ENCODE measurements around the gene BANF1.

BANF1 gene

DNA sequence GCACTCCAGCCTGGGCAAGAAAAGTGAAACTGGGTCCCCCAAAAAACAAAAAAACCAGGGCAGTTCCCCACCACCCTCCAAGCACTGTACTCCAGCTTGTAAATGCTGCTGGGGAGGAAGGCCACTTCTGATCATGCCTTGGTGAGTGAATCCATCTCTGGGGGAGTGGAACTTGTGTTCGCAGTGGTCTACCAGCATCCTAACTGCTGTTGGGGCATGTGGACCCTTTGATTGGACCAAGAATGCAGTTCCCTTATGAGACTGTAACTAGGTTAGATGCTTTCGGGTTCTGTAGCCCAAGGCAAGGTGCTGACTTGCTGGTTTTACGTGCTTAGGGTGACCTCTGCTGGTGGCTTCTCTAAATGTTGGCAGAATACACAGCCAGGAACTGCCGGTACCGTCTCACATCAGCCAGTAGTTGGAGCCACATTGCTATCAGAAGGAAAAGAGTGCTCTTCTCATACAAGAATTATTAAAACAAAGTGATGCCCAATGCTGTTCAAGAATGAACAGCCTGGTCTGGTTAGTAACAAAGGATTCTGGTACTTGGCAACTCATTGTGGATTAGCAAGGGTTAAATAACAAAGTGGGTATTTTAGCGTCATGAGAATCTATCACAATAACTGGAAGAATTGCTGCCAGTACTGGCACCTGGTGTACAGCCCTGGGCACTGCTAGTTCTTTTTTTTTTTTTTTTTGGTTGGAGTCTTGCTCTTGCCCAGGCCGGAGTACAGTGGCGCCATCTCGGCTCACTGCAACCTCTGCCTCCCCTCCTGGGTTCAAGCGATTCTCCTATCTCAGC, 13.3 kb upstream of the BANF1 start:
- TF ChIP-seq, protein P1, sequence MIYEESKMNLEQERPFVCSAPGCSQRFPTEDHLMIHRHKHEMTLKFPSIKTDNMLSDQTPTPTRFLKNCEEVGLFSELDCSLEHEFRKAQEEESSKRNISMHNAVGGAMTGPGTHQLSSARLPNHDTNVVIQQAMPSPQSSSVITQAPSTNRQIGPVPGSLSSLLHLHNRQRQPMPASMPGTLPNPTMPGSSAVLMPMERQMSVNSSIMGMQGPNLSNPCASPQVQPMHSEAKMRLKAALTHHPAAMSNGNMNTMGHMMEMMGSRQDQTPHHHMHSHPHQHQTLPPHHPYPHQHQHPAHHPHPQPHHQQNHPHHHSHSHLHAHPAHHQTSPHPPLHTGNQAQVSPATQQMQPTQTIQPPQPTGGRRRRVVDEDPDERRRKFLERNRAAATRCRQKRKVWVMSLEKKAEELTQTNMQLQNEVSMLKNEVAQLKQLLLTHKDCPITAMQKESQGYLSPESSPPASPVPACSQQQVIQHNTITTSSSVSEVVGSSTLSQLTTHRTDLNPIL (CRISPR knock-in tag; IDR thresholded peaks at IDR 0.05; ENCODE audit: low read depth), result no peak
- TF ChIP-seq ZNF8 (CRISPR knock-in tag; IDR thresholded peaks at IDR 0.05), result no peak
- TF ChIP-seq, protein P2, sequence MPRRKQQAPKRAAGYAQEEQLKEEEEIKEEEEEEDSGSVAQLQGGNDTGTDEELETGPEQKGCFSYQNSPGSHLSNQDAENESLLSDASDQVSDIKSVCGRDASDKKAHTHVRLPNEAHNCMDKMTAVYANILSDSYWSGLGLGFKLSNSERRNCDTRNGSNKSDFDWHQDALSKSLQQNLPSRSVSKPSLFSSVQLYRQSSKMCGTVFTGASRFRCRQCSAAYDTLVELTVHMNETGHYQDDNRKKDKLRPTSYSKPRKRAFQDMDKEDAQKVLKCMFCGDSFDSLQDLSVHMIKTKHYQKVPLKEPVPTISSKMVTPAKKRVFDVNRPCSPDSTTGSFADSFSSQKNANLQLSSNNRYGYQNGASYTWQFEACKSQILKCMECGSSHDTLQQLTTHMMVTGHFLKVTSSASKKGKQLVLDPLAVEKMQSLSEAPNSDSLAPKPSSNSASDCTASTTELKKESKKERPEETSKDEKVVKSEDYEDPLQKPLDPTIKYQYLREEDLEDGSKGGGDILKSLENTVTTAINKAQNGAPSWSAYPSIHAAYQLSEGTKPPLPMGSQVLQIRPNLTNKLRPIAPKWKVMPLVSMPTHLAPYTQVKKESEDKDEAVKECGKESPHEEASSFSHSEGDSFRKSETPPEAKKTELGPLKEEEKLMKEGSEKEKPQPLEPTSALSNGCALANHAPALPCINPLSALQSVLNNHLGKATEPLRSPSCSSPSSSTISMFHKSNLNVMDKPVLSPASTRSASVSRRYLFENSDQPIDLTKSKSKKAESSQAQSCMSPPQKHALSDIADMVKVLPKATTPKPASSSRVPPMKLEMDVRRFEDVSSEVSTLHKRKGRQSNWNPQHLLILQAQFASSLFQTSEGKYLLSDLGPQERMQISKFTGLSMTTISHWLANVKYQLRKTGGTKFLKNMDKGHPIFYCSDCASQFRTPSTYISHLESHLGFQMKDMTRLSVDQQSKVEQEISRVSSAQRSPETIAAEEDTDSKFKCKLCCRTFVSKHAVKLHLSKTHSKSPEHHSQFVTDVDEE (CRISPR knock-in tag; IDR thresholded peaks at IDR 0.05), result no peak
- TF ChIP-seq PPARA (CRISPR knock-in tag; IDR thresholded peaks at IDR 0.05; ENCODE audit: borderline replicate concordance), result no peak
- peak; percentile 99 for ATAC-seq

DNA sequence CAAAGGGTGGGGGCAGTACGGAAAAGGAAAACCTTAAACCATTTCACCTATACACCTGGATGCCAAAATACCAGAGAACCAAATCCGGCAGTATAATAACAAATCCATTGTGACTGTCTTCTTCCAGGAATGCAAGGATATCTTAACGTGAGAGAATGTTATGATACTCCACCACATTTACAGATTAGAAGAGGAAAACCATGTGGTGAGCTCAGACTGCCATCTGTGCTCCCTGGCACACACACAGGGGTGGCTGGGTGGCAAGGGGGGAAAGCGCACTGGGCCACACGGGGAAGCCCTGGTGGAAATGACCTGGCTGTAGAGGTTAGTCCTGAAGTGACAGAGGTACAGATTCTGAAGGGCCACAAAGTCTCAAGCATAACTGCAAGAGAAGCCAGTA, 10.2 kb upstream of the BANF1 start:
- TF ChIP-seq ZFP3 (CRISPR knock-in tag; IDR thresholded peaks at IDR 0.05) (no peak), BACH2 (CRISPR knock-in tag; IDR thresholded peaks at IDR 0.05; ENCODE audit: borderline replicate concordance) (no peak), CSDC2 (CRISPR knock-in tag; IDR thresholded peaks at IDR 0.05) (no peak), ARNTL (CRISPR knock-in tag; IDR thresholded peaks at IDR 0.05; ENCODE audit: borderline replicate concordance, low read depth) (no peak)
- no peak for ATAC-seq

DNA sequence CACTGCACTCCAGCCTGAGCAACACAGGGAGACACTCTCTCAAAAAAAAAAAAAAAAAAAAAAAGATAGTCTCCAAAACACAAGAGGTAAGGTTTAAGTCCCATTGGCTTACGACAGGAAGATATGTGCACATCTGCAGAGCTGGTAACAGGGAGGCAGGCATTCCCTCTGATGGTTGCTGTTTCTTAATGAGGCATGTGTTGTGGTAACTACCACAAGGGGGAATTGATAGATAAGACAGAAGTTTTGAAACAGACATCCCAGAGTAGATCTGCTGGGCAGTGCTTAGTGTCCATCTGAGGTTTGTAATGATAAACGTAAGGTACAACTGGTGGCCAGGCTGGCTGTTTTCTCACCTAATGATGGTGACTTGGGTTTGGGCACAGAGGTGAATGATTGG, 5.0 kb upstream of the BANF1 start:
- ATAC-seq, result no peak
- TF ChIP-seq BACH2 (CRISPR knock-in tag; IDR thresholded peaks at IDR 0.05; ENCODE audit: borderline replicate concordance) (no peak), SNAI2 (CRISPR knock-in tag; IDR thresholded peaks at IDR 0.05) (no peak)

DNA sequence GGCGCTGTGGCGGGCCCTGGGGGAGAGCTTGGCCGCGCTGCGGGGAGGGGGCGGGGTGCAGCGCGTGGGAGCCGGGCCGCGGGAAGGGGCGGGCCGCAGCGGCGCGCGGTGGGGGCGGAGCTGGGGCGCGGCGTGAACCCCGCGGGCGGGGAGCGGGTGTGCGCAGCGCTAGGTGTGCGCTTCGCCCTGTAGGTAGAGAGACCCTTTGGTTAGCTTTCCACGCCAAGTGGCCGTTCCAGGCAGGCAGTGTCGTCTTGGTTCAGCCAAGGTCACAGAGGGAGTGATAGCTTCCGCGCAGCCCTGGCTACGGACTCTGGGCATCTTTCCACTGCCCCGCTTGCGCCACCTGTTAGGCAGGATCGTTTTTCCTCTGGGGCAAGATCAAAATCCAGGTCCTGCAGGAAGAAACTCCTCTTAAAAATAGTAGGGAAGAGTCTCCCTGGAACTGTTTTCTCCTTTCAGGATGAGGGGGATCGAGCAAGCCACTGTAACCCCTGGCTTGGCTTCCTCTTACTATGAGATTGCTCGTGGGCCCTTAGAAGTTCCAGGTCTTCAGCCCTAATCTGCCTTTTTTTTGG, 434 bp downstream of the BANF1 start:
- peak; percentile 69 for ATAC-seq
- TF ChIP-seq TCF4 (CRISPR knock-in tag; IDR thresholded peaks at IDR 0.05; ENCODE audit: borderline replicate concordance), result no peak
- TF ChIP-seq GLIS3 (CRISPR knock-in tag; IDR thresholded peaks at IDR 0.05), result no peak
- no peak for TF ChIP-seq RARB (CRISPR knock-in tag; IDR thresholded peaks at IDR 0.05)
- TF ChIP-seq, protein P1 (CRISPR knock-in tag; IDR thresholded peaks at IDR 0.05; ENCODE audit: low read depth), result no peak
- TF ChIP-seq, protein P3, sequence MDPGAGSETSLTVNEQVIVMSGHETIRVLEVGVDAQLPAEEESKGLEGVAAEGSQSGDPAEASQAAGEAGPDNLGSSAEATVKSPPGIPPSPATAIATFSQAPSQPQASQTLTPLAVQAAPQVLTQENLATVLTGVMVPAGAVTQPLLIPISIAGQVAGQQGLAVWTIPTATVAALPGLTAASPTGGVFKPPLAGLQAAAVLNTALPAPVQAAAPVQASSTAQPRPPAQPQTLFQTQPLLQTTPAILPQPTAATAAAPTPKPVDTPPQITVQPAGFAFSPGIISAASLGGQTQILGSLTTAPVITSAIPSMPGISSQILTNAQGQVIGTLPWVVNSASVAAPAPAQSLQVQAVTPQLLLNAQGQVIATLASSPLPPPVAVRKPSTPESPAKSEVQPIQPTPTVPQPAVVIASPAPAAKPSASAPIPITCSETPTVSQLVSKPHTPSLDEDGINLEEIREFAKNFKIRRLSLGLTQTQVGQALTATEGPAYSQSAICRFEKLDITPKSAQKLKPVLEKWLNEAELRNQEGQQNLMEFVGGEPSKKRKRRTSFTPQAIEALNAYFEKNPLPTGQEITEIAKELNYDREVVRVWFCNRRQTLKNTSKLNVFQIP (CRISPR knock-in tag; IDR thresholded peaks at IDR 0.05; ENCODE audit: borderline replicate concordance, low read depth), result no peak
- no peak for TF ChIP-seq ESRRG (CRISPR knock-in tag; IDR thresholded peaks at IDR 0.05)
- no peak for TF ChIP-seq ISL1 (CRISPR knock-in tag; IDR thresholded peaks at IDR 0.05)
- no peak for TF ChIP-seq PPARA (CRISPR knock-in tag; IDR thresholded peaks at IDR 0.05; ENCODE audit: borderline replicate concordance)
- no peak for TF ChIP-seq ZC3H10 (CRISPR knock-in tag; IDR thresholded peaks at IDR 0.05)
- TF ChIP-seq ARNTL (CRISPR knock-in tag; IDR thresholded peaks at IDR 0.05; ENCODE audit: borderline replicate concordance, low read depth), result no peak
- TF ChIP-seq ZNF8 (CRISPR knock-in tag; IDR thresholded peaks at IDR 0.05), result no peak
- TF ChIP-seq ZNF70 (CRISPR knock-in tag; IDR thresholded peaks at IDR 0.05), result no peak
- TF ChIP-seq SNAI2 (CRISPR knock-in tag; IDR thresholded peaks at IDR 0.05), result no peak
- no peak for TF ChIP-seq CSDC2 (CRISPR knock-in tag; IDR thresholded peaks at IDR 0.05)
- no peak for TF ChIP-seq OSR1 (CRISPR knock-in tag; IDR thresholded peaks at IDR 0.05)

DNA sequence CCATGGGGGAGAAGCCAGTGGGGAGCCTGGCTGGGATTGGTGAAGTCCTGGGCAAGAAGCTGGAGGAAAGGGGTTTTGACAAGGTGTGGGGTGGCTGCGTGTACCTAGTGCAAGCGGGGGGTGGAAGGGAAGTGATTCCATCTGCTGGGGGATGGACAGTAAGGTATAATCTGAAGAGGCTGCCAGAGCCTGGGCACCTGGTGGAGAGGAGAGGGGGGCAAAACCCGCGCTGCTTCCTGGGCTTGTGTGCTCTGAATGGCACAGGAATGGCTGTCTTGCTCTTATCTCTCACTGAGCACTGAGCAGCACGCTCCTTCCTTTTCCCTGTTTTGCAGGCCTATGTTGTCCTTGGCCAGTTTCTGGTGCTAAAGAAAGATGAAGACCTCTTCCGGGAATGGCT, 988 bp downstream of the BANF1 start:
- ATAC-seq, result no peak
- TF ChIP-seq ZNF8 (CRISPR knock-in tag; IDR thresholded peaks at IDR 0.05) (no peak), ISL1 (CRISPR knock-in tag; IDR thresholded peaks at IDR 0.05) (no peak), ZFP3 (CRISPR knock-in tag; IDR thresholded peaks at IDR 0.05) (no peak), ZNF565 (CRISPR knock-in tag; conservative IDR thresholded peaks at IDR 0.05; ENCODE audit: low read depth) (no peak), PPARA (CRISPR knock-in tag; IDR thresholded peaks at IDR 0.05; ENCODE audit: borderline replicate concordance) (no peak), SNAI2 (CRISPR knock-in tag; IDR thresholded peaks at IDR 0.05) (no peak), CSDC2 (CRISPR knock-in tag; IDR thresholded peaks at IDR 0.05) (no peak), TCF4 (CRISPR knock-in tag; IDR thresholded peaks at IDR 0.05; ENCODE audit: borderline replicate concordance) (no peak), TOX (CRISPR knock-in tag; IDR thresholded peaks at IDR 0.05; ENCODE audit: borderline replicate concordance) (no peak)
- TF ChIP-seq, protein P2 (CRISPR knock-in tag; IDR thresholded peaks at IDR 0.05), result no peak
- TF ChIP-seq, protein P3 (CRISPR knock-in tag; IDR thresholded peaks at IDR 0.05; ENCODE audit: borderline replicate concordance, low read depth), result no peak
